Astrocyte of the spinal cord (primary cell): ENCODE results near the gene GCN1.

Source experiments
- DNase-seq: peaks from one replicate; pipeline ENCODE4 v3.0.0; 2011; ENCODE audit warnings: low read depth, low spot score
- H3K4me3 ChIP-seq: 2 replicates; pipeline ENCODE4 v1.5.1; 2011; ENCODE audit warnings: low read depth, mild to moderate bottlenecking, low read length, moderate library complexity
- CTCF ChIP-seq: IDR thresholded peaks from 2 replicates; pipeline ENCODE4 v1.5.1; 2012; ENCODE audit warnings: low read depth, mild to moderate bottlenecking, low read length, inconsistent platforms
- in situ Hi-C: cut with HindIII; loops from 2 replicates; pipeline ENCODE4 v1.10.0; 2017; ENCODE audit warnings: low sequenced_read_pairs

GCN1 gene

DNA sequence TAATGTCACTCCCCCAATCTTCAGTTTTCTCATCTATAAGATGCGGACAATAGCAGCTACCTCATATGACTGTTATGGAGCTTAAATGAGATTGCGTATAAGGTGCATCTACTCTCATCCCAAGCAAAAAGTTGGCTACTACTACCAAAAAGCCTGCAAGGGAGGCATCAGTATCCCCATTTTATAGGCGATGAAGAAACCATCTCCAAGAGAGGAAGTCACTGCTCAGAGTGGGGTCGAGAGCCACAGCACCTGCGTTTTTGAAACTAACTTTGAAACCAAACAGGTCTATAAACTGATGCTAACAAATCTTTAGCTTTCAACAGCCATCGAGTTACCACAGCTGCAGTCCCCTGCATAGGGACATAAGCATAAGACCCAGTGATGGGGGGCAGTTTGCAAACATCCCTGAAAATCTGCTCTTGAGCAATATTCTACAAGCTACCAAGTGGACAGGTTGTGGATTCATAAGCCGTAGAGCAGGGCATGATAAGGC, 3.5 kb downstream of the GCN1 start:
- in situ Hi-C loops, result no loop called here
- DNase-seq, result no peak
- TF ChIP-seq CTCF, result no peak
- H3K4me3 ChIP-seq, result no peak overlapping the region

DNA sequence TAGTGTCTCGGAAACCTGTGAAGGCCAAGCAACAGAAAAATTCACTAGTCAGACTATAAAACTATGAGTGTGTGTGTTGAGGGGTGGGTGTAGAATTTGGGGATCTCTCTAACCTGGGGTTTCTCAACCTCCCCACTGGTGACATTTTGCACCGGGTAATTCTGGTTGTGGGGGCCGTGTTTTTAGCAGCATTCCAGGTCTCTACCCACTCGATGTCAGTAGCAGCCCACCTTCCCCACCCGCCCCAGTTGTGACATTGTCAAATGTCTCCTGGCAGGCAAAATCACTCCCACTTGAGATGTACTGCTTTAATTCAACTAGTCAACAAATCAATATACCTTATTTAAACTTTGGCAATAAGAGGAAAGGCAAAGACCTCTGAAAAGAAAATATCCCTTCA, 4.1 kb downstream of the GCN1 start:
- no peak for DNase-seq
- TF ChIP-seq CTCF, result no peak
- no peak overlapping the region for H3K4me3 ChIP-seq
- in situ Hi-C loops, result no loop called here

- no peak for TF ChIP-seq CTCF
- in situ Hi-C loops, result no loop called here
- no peak overlapping the region for H3K4me3 ChIP-seq
- DNase-seq, result no peak
Observed at GRCh38 chr12:120186654-120187053, 7.9 kb downstream of the GCN1 start.

DNA sequence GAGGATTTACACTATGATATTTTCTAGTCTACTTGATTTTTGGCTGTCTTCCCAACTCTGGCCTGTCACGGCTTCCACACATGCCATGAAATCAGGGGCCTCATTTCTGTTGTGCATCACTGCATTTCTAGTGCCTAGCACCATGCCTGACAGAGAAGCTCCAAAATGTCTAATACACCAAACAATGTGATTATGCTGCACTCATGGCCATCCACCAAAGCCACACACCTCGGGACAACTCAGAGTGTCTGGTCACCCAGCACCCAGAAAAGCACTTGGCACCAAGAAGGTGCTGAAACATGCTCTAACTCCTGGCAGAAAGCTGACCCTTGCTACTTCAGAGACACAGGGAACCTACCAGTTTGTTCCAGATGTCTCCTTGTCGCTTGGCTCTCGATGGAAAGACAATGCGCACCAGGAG, 11.3 kb downstream of the GCN1 start:
- no peak for TF ChIP-seq CTCF
- in situ Hi-C loops, result no loop called here
- peak; percentile 18 for DNase-seq
- H3K4me3 ChIP-seq, result no peak overlapping the region

DNA sequence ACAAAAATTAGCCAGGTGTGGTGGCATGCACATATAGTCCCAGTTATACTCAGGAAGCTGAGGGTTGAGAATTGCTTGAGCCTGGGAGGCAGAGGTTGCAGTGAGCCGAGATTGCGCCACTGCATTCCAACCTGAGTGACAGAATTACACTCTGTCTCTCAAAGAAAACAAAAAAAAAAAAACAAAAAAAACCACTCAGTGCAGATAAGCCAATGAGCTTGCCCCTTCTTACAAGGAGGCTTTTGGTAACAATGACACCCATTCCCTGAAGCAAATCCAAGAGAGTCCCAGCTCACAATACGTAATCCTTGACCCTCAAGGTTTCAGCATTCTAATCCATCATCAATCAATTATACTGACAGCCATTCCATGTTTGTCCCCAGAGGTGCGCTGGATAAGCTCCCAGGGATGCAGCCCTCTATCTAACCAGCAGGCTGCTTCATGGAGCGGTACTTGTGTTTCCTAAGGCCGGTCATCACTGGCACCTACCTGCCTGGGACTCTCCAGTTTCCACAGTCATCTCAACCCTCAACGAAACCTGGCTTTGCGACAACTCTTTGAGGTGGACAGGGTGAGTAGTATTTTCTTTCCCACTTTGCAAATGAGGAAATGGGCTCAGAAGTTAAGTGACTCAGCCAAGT, 12.4 kb downstream of the GCN1 start:
- no peak for TF ChIP-seq CTCF
- in situ Hi-C loops, result no loop called here
- H3K4me3 ChIP-seq, result no peak overlapping the region
- peak; percentile 55 for DNase-seq

DNA sequence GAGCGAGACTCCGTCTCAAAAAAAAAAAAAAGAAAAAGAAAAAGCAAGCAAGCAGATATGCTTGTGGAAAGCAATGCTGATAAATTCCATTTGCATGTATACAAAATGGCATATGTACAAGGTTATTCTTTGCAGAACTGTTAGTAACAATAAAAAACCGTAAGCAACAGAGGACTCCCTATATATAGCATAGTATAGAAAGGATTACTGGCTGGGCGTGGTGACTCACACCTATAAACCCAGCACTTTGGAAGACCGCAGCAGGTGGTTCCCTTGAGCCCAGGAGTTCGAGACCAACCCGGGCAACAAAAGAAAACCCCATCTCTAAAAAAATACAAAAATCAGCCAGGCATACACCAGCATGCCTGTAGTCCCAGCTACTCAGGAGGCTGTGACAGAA, 13.5 kb downstream of the GCN1 start:
- H3K4me3 ChIP-seq, result no peak overlapping the region
- in situ Hi-C loops, result no loop called here
- no peak for TF ChIP-seq CTCF
- no peak for DNase-seq

DNA sequence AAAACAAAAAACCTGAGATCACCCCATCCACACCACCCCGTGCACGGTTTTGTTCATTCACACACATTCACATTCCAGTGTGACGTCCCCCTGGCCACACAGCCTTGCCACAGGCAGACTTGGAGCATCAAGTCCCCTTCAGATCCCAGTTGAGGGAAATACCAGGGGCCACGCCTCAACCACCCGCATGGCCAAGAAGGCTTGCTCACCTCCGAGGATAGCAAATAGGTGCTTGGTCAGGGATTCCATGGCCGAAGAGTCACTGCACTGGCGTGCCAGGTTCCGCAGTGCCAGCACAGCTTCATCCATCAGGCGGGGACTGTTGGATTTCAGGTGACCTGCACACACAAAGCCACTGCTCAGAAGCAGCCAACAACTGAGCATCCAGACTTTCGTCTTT, 19.0 kb downstream of the GCN1 start:
- TF ChIP-seq CTCF, result no peak
- DNase-seq, result no peak
- H3K4me3 ChIP-seq, result no peak overlapping the region
- in situ Hi-C loops, result no loop called here
